ENCODE measurements around the gene PIGZ. TPM values are rescaled to one million over a fixed set of nuclear protein-coding genes. Genes with fewer than 3 reads are reported as not detected.
A peak's percentile ranks its signal among the peaks of the same experiment; 100 is the strongest.

PIGZ gene
- total and polyA plus RNA-seq, 4 donors, result 0.99 to 2.4 (median 1.6) TPM

DNA sequence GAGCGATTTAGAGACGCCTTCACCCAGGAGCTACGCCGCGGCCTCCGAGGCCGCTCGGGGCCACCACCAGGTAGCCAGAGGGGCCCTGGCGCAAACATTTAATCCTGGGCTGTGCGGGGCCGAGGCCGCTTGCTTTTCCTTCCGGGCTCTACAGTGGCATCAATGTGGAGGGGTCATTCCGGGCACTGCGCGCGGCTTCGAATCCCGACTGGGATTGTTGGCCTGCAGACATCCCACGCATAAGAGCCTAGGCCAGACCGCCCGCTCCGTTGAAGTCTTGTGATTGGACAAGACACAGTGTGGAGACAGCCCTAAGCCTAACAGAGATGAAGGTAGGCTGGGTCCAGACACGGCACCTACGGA lies 25.7 kb downstream of the PIGZ start:
- no peaks in the 10 kb centered on the region for H3K27me3 ChIP-seq (ENCODE audit: control insufficient read depth in 4 of 4, insufficient read depth in 4 of 4, low read length in 3 of 4)
- H3K9ac ChIP-seq (ENCODE audit: low read depth in 1 of 2, low read length in 2 of 2), result peak overlapping the region; percentile 35 to 64
- no peaks in the 10 kb centered on the region for H3K9me3 ChIP-seq (ENCODE audit: control insufficient read depth in 4 of 4, low read length in 3 of 4)
- WGBS, result under 1% methylated on average over 25 of the region's 25 CpGs
- H3K27ac ChIP-seq (ENCODE audit: low read depth in 1 of 2, low read length in 2 of 2), result peak overlapping the region; percentile 51 to 94
- H3K4me1 ChIP-seq (ENCODE audit: control insufficient read depth in 4 of 4, insufficient read depth in 4 of 4, low read length in 3 of 4), result peaks cover 2 to 23% (median 22%) of the 10 kb centered on the region in 4 donors
- TF ChIP-seq YY1 (IDR thresholded peaks at IDR 0.05) (no peak), HNF4A (conservative IDR thresholded peaks at IDR 0.05) (no peak), FOXA2 (IDR thresholded peaks at IDR 0.05) (no peak), HNF4G (IDR thresholded peaks at IDR 0.05) (no peak), JUND (IDR thresholded peaks at IDR 0.05) (no peak), FOXA1 (IDR thresholded peaks at IDR 0.05) (no peak), SP1 (IDR thresholded peaks at IDR 0.05) (no peak), NR2F2 (IDR thresholded peaks at IDR 0.05) (no peak), TAF1 (conservative IDR thresholded peaks at IDR 0.05) (no peak), EGR1 (IDR thresholded peaks at IDR 0.05; ENCODE audit: low read depth in 2 of 2) (no peak)
- TF ChIP-seq, protein P1, sequence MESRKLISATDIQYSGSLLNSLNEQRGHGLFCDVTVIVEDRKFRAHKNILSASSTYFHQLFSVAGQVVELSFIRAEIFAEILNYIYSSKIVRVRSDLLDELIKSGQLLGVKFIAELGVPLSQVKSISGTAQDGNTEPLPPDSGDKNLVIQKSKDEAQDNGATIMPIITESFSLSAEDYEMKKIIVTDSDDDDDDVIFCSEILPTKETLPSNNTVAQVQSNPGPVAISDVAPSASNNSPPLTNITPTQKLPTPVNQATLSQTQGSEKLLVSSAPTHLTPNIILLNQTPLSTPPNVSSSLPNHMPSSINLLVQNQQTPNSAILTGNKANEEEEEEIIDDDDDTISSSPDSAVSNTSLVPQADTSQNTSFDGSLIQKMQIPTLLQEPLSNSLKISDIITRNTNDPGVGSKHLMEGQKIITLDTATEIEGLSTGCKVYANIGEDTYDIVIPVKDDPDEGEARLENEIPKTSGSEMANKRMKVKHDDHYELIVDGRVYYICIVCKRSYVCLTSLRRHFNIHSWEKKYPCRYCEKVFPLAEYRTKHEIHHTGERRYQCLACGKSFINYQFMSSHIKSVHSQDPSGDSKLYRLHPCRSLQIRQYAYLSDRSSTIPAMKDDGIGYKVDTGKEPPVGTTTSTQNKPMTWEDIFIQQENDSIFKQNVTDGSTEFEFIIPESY (IDR thresholded peaks at IDR 0.05), result no peak
- peaks cover 1 to 14% (median 10%) of the 10 kb centered on the region in 4 donors for H3K36me3 ChIP-seq (ENCODE audit: control insufficient read depth in 4 of 4, insufficient read depth in 3 of 4, low read depth in 1 of 4, low read length in 3 of 4)
- peak overlapping the region; percentile 89 to 98 (median 94) for H3K4me3 ChIP-seq (ENCODE audit: low read depth in 1 of 3, low read length in 3 of 3)
- DNase-seq (ENCODE audit: low spot score), result no peak

DNA sequence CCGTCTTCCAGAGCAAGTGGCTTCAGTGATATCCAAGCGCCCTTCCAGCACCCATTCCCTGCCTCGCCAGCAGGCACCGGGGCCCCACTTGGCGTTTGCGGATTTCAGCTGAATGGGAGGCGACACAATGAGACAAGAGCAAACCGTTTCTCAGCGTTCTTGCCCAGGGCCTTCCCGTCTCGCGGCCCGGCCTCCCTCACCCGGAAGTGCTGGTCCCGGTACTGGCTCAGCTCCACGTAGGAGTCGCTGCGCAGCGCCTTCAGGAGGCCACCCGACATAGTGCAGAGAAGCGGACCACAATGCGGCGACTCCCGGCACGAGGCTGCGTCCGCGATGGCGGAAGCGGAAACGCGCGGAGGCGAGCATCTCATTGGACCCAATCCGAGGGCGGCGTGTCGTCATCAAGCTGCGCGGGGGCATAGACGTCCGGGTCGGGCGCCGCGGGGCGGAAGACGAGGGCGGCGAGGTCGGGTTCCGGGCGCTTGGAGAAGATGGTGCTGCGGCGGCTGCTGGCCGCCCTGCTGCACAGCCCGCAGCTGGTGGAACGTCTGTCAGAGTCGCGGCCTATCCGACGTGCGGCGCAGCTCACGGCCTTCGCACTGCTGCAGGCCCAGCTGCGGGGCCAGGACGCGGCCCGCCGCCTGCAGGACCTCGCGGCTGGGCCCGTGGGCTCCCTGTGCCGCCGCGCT lies 26.3 kb downstream of the PIGZ start, which contains the start of gene NCBP2:
Gene NCBP2 (minus strand): TSS at position 303 of the 689 bp plus-strand sequence. CDS start 25 bp downstream, at position 278.
- TF ChIP-seq, protein P2, sequence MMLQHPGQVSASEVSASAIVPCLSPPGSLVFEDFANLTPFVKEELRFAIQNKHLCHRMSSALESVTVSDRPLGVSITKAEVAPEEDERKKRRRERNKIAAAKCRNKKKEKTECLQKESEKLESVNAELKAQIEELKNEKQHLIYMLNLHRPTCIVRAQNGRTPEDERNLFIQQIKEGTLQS (IDR thresholded peaks at IDR 0.05), result no peak
- TF ChIP-seq, protein P3, sequence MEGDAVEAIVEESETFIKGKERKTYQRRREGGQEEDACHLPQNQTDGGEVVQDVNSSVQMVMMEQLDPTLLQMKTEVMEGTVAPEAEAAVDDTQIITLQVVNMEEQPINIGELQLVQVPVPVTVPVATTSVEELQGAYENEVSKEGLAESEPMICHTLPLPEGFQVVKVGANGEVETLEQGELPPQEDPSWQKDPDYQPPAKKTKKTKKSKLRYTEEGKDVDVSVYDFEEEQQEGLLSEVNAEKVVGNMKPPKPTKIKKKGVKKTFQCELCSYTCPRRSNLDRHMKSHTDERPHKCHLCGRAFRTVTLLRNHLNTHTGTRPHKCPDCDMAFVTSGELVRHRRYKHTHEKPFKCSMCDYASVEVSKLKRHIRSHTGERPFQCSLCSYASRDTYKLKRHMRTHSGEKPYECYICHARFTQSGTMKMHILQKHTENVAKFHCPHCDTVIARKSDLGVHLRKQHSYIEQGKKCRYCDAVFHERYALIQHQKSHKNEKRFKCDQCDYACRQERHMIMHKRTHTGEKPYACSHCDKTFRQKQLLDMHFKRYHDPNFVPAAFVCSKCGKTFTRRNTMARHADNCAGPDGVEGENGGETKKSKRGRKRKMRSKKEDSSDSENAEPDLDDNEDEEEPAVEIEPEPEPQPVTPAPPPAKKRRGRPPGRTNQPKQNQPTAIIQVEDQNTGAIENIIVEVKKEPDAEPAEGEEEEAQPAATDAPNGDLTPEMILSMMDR (IDR thresholded peaks at IDR 0.05; ENCODE audit: low read depth, low read length, missing input control), result peak; percentile 56
- TF ChIP-seq HNF4G (IDR thresholded peaks at IDR 0.05) (no peak), SP1 (IDR thresholded peaks at IDR 0.05) (peak; percentile 78), RXRA (IDR thresholded peaks at IDR 0.05) (peak; percentile 37 to 67), NR2F2 (IDR thresholded peaks at IDR 0.05) (peak; percentile 72), GABPA (IDR thresholded peaks at IDR 0.05 in 1 of 2, conservative IDR thresholded peaks at IDR 0.05 in 1 of 2) (peak; percentile 86 to 98), YY1 (IDR thresholded peaks at IDR 0.05) (peak; percentile 92), TAF1 (conservative IDR thresholded peaks at IDR 0.05) (no peak), FOXA2 (IDR thresholded peaks at IDR 0.05) (no peak), RAD21 (IDR thresholded peaks at IDR 0.05) (peak; percentile 68 to 70), HNF4A (conservative IDR thresholded peaks at IDR 0.05) (peak; percentile 9 to 38), EGR1 (IDR thresholded peaks at IDR 0.05; ENCODE audit: low read depth in 2 of 2) (peak; percentile 72 to 89), JUND (IDR thresholded peaks at IDR 0.05) (no peak)
- TF ChIP-seq, protein P4, sequence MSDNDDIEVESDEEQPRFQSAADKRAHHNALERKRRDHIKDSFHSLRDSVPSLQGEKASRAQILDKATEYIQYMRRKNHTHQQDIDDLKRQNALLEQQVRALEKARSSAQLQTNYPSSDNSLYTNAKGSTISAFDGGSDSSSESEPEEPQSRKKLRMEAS (IDR thresholded peaks at IDR 0.05), result peak; percentile 99
- TF ChIP-seq, protein P5, sequence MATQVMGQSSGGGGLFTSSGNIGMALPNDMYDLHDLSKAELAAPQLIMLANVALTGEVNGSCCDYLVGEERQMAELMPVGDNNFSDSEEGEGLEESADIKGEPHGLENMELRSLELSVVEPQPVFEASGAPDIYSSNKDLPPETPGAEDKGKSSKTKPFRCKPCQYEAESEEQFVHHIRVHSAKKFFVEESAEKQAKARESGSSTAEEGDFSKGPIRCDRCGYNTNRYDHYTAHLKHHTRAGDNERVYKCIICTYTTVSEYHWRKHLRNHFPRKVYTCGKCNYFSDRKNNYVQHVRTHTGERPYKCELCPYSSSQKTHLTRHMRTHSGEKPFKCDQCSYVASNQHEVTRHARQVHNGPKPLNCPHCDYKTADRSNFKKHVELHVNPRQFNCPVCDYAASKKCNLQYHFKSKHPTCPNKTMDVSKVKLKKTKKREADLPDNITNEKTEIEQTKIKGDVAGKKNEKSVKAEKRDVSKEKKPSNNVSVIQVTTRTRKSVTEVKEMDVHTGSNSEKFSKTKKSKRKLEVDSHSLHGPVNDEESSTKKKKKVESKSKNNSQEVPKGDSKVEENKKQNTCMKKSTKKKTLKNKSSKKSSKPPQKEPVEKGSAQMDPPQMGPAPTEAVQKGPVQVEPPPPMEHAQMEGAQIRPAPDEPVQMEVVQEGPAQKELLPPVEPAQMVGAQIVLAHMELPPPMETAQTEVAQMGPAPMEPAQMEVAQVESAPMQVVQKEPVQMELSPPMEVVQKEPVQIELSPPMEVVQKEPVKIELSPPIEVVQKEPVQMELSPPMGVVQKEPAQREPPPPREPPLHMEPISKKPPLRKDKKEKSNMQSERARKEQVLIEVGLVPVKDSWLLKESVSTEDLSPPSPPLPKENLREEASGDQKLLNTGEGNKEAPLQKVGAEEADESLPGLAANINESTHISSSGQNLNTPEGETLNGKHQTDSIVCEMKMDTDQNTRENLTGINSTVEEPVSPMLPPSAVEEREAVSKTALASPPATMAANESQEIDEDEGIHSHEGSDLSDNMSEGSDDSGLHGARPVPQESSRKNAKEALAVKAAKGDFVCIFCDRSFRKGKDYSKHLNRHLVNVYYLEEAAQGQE (IDR thresholded peaks at IDR 0.05), result peak; percentile 29
- TF ChIP-seq, protein P1 (IDR thresholded peaks at IDR 0.05), result no peak
- peak within 1 kb of the TSS; percentile 89 to 98 (median 94) for H3K4me3 ChIP-seq (ENCODE audit: low read depth in 1 of 3, low read length in 3 of 3)
- WGBS, result under 1% methylated on average over 77 of the region's 77 CpGs
- peak; percentile 99 for DNase-seq (ENCODE audit: low spot score)
- peaks cover 2 to 23% (median 22%) of the 10 kb centered on the region in 4 donors for H3K4me1 ChIP-seq (ENCODE audit: control insufficient read depth in 4 of 4, insufficient read depth in 4 of 4, low read length in 3 of 4)
- H3K27ac ChIP-seq (ENCODE audit: low read depth in 1 of 2, low read length in 2 of 2), result peak within 1 kb of the TSS; percentile 88 to 94
- H3K9ac ChIP-seq (ENCODE audit: low read depth in 1 of 2, low read length in 2 of 2), result peak within 1 kb of the TSS; percentile 58 to 68
- no peaks in the 10 kb centered on the region for H3K27me3 ChIP-seq (ENCODE audit: control insufficient read depth in 4 of 4, insufficient read depth in 4 of 4, low read length in 3 of 4)
- peaks cover 1 to 19% (median 14%) of the 10 kb centered on the region in 4 donors for H3K36me3 ChIP-seq (ENCODE audit: control insufficient read depth in 4 of 4, insufficient read depth in 3 of 4, low read depth in 1 of 4, low read length in 3 of 4)
- H3K9me3 ChIP-seq (ENCODE audit: control insufficient read depth in 4 of 4, low read length in 3 of 4), result no peaks in the 10 kb centered on the region
